Left renal cortex interstitium (tissue), 4 donors: Measurements from ENCODE around the gene EPHB6. TPM values are rescaled to one million over a fixed set of nuclear protein-coding genes. Genes with fewer than 3 reads are reported as not detected.
A peak's percentile ranks its signal among the peaks of the same experiment; 100 is the strongest.

Experiments used
- DNase-seq, 4 donors: peaks; one replicate each; pipeline ENCODE4 v3.0.0-alpha.2; 2013; ENCODE audit warnings: low read depth in 4 of 4, low spot score in 2 of 4, missing footprints in 1 of 4
- polyA plus RNA-seq, 4 donors: library from polyadenylated mRNA; unstranded; fragments of 120-200 nt; gene quantifications; one replicate each; pipeline ENCODE4 v1.2.1, GENCODE V29; 2013; ENCODE audit not compliant: insufficient read length in 4 of 4

EPHB6 gene
- polyA plus RNA-seq, 4 donors = 21.0 to 28.6 (median 25.1) TPM

DNA sequence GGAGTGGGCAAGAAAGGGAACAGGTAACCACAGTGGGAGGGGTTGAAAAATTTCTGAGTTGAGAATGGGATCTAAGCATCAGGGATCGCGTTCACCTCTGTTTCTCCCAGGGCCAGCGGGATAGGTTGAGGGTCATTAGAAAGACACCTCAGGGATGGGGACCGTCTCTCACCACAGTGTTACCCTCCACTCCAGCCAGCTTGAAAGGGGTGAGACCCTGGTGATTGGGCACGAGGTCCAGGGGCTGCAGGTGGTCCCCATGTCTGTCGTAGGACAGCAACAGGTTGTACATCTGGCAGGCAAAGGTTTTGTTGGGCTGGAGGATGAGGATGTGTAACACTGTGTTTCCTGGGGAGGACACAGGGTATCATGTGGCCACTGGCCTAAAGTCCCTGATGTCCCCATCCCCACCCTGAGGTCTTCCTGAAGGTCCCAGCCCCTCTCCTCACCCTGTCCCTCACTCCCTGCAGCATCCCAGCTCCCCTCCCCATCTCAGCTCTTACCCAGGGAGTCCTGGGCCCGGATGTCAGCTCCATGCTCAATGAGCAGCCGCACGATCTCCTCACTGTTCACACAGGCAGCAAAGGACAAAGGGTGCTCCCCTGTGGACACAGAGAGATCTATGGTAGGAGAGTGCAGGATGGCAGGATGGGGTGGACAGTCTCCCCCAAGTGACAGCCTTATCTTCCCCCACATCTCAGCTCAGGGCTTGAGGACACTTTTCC lies 21.5 kb downstream of the EPHB6 start:
- DNase-seq = no peak

DNA sequence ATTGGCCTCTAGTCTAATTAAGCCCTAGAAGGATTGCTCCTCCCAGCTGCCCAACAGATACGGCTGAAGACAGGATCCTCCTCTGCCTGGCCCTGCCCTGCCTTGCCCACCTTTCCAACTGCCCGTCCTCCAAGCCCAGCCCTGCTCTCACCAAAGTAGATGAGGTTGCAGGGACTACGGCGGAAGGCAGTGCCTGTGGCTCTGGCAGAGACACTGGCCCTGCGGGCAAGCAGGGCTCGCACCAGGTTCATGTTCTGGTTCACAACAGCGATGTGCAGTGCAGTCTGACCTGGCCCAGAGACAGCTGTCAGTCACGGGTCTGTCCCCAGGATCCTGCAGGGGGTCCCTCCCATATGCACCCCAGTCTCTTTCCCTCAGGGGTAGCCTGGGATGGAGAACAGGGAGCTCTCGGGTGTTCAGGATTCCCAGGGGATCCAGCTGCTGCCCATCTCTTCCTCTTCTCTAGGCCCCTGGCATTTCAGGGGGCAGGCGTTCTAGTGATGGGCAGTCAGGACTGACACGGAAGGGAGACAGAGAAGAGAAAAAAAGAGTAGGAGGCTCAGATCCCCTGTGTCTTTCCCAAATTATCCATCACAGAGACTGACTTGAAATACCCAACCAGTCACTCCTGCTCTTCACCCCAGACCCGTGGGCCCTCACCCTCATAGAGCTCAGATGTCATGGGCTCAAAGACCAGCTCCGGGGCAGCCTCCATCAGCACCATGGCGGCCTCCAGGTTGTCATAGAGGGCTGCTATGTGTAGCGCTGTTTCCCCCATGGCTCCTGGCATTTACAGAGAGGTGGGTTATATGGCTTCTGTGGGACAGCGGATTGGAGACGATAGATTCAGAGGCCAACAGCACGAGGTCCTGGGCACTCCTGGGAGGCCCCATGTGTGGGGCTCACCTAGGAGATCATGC lies 22.4 kb downstream of the EPHB6 start:
- DNase-seq = no peak

DNA sequence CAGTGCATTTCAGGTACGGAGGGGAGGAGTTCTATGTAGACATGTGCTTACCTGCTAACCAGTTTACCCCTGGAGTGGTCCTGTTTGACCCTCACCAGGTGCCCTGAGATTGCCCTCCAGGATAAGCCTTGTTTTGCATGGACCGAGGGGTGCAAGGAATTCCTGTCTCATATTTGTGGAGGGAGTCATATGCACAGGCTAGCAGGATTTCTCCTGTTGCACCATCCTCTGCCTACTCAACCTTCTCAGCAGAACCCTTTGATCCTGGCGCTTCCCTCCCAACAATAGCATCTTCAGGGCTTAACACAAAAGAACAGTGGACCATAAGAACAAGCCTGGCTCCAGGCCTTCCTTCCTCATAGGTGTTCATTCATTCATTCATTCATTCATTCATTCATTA lies 23.4 kb downstream of the EPHB6 start:
- no peak for DNase-seq

DNA sequence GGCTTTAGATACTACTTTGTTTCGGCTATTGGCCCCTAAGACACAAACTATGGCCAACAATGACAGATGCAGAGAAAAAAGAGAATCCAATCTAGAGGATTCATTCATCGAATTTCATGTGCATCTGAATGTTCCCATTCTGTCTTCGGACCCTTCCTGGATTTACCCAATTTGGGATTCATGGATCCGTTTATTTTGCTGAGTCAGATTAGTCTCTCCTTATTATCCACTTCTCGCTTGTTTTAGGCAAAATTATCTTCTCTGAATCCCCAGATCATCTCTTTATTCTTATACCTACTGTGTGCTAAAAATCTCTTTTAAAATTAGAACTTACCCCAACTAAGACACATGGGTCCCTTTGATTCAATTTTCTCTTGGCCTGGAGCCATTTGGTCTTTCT lies 24.2 kb downstream of the EPHB6 start:
- no peak for DNase-seq

DNA sequence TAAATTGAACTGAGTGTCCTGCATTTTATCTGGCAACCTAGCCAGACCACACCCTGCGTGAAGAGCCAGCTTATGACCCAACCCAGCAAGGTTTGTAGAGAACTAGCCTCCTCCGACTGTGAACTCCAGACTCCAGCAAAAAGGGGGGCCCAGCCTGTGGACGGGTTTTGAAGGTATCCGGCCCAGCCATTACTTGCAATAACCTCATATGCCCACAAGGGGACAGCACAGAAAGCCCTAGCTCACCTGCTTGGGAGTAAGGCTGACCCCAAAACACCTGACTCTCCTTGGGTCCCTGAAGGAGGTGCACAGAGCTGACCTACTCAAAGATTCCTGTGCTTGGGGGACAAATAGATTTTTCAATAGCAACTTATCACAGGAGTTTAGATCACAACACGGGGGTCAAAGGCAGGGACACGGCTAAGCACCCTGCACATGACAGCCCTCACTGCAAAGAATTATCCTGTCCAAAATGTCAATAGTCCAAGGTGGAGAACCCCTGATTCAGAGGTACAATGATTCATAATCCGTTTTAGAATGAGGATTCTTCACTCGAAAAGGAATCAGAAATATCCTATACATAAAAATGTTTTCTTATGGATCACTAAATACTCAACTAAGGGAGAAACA lies 26.1 kb downstream of the EPHB6 start:
- DNase-seq = no peak

DNA sequence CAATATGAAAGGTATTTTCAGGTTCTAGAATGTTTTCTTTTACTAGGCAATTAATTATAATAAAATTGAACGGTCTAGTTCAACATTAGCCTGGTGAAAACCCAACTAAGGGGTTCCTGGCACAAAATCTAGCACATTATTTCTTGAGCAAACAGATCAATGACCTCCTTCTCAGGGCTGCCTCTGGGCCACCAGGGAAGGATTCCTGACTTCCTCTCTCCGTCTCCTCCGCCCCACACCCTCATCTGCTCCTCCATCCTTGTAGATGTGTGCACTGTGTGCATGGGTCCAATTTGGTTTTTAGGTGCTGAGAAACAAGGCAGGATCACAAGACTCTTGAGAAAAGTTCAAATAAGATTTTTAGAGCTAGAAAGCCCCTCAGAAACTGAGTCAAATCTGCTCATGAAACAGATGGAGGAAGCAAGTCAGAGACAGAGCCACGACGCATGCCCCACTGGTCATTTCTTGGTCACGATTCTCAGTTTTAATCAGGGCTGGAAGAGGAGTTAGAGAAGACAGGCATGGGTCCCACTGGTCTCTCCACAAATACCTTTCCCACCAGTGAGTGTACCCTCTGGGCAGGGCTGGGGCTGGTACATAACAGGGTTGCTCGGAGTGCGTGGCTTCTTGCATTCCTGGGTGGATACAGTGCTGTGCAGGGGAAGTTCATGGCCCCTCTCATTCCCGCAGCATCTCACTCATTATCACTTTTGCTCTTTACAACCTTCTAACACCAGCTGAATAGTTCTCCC lies 26.9 kb downstream of the EPHB6 start:
- DNase-seq = no peak

DNA sequence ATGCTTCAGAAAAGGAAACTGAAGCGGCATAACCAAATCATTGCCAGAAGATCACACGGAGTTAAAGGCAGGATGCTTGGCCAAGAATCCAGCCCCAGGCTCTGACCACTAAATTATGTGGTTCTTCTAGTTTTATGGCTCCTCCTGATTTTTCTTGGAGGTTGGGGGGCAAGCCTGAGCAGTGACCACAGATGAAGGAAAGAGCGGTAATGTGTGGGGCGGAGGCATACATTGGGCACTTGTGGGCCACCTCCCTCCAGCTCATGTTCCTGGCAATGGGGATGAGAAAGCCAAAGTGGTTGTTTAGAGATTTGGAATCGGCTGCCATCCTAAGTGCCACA lies 27.4 kb downstream of the EPHB6 start:
- no peak for DNase-seq

DNA sequence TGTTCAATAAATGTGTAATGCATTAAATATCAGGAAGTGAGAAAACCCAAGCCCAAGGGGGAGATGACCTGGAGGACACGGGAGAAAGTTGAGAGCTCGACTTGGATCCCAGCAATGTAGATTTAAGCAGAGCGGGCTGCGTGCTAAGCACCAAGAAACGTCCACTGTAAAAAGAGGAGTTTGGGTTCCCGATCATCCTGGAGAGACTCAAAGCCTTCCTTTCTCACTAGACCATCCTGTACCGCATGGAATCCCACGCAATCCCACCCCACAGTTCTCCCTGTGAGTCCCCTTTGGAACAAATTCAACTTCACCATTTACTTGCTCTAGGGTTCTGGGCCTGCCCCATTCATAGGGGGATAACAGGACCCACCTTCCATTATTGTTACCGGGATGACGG lies 28.3 kb downstream of the EPHB6 start:
- DNase-seq = no peak

DNA sequence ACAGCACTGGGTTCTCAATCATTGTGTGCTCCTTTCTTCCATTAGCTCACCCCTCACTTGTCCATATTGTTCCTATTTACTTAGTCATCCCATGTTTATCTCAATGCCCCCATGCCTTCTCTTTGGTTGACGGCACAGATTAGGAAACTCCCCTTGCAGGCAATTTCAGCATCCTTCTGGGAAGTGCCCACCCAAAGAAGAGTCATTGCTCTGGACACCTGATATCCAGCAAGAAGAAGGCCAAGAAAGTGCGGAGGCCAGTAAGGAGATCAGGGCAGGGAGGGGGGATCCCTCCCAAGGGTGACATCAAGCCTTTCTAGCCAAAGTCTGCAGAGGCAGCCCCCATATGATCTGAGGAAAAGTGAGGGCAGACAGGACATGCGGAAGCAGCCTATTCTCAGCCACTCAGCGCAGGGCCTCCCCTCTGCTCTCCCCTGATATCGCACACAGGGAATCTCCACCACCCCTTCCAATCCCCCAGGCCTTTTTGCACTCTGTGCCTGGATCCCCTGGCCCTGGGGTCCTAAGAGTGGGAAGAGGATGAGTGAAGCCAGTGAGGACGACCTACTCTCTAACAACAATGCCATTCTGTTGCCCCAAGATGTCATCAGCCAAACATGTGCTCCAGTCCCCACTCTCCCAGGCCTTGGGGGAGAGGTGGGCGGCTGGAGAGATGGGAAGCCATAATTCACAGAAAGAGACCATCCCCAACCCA lies 28.9 kb downstream of the EPHB6 start:
- DNase-seq = no peak

DNA sequence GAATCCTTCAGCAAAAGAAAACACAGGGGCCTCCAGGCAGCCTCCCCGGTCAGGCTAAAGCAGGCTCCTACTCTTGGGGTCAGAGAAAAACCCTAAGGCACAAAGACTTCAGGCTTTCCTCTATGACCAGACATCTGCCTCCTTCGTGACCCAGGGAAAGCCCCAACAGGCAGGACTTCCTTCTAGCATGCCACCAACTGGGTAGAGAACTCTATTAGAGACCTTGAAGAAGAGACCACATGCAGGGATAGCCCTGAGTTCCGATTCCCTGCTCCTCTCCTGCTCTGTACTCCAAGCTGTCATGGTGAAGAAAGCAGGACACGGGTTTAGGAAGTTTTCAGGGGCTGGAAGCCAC lies 29.4 kb downstream of the EPHB6 start:
- DNase-seq = no peak

DNA sequence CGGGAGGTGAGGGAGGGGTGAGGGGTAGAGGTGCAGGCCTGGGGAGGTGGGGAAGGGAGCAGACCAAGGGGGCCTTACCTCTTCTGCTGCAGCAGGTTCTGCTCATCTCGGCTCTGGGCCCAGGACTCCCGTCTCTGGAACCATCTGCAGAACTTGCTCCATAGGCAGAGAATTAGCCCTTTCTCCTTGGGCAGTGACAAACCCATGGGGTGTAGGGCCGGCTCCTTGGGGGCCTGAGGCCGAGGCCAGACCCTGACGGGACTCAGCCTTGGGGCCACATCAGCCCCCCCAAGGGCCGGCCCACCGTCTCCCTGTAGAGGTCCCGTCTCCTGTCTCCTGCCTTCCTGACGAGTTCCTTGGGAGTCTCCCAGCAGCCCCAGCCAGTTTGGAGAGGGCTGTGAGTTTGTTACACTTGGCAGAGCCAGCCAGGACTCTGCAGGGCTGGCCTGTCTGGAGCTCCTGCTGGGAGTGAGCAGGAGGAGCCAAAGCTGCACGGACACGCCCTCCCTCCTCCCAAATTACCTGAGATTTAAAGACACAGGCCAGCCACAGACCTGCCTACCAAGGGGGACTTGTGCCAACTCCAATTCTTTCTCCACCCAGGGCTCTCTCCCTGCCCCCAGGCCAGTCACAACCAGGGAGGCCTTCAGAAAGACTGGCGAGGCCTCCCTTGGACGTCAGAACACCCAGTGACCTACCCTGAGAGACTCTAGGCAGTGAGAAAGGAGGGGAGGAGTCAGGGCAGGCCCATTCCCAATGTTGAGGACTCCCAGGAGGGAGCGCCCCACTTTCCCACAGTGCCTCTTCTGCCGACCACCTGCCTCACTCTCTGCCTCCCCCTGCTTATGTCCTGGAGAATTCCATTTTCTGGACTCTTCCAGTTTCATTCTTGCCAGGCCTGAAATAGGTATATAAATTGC lies 30.7 kb downstream of the EPHB6 start, which contains the start of gene TRPV6:
TSS of gene TRPV6 (minus strand) at position 435 of the 920 bp plus-strand sequence.
- DNase-seq = peak in 1 of 4 donors; percentile 36

DNA sequence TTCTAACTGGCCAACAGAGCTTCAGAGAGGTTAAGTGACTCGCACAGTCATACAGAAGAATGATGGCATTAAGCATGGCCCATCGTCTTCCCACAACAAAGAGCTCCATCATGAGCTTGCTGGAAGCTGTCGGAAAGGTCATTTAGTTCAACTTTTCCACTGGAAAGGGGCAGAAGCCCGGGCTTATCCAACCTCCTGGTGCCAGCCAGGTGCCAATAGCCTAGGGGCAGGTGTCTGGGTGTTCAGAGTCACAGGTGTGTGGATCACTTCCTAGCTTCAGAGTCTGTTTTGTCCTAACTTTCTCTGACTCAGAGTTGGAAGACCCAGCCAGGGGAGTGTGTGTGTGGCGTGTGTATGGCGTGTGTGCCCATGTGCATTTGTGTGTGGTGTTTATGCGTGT lies 32.0 kb downstream of the EPHB6 start:
- DNase-seq = no peak

DNA sequence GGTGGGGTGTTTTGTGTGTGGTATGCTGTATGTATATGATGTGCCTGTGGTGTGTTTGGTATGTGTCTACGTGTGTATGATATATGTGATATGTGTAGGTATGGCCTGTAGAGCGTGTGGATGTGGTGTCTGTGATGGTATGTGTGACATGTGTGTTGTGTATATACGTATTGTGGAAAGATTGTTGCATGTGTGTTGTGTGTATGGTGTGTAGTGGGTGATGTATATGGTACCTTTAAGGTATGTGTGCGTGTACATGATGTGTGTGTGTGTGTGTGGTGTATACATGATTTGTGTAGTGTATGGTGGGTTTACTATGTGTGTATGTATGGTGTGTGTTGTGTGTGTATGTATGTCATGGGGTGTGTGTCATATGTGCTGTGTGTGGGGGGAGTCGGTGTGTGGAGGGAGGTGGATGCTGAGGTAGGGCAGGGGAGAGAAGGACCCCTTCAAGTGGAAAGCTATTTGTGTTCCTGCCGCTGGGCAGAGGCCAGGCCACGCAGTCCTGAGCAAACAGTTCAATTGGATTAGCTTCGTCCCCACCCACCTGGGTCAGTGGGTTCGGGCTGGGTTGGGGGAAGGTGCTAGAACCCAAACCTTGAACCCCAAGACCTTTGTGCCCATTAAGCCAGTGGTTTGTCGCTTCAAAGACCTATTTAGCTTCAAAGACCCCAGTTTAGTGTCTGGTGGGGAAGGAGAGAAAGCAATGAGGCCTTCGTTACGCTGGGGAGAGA lies 32.6 kb downstream of the EPHB6 start:
- DNase-seq = no peak

DNA sequence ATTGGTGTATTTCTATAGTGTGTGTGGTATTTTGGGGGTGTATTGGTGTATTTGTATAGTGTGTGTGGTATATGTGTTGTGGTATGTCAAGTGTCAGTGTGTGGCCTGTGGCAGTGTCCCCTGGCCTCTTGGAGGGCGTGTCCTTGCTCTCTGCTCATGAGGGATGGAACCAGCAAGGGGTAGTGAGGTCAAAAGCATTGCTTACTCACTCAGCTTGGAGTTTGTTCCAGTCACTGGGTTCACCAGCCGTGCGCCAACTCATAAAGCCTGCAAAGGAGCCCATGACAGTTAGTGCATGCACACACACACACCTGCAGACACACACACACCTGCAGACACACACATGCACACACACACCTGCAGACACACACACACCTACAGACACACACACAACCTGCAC lies 34.9 kb downstream of the EPHB6 start:
- DNase-seq = no peak

DNA sequence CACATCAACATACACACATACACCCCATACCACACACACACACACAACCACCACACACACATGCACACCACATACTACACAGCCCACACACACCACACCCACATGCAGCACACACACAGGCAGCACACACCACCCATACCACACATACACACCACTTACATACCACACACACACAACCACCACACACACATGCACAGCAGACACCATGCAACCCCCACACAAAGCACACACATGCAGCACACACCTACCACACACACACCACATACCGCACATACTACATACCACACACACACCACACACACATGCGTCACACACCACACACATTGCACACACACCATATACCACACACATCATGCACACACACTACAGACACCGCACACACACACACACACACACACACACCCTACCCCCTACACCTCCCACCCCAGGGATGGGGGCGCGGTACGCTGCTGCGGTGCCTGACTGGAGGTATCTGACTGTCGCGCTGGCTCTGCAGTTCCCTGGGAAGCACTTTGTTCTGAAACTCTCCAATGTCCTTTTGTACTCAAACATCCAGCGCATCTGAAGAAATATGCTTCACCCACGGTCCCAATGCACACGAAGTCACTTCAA lies 36.1 kb downstream of the EPHB6 start:
- no peak for DNase-seq

DNA sequence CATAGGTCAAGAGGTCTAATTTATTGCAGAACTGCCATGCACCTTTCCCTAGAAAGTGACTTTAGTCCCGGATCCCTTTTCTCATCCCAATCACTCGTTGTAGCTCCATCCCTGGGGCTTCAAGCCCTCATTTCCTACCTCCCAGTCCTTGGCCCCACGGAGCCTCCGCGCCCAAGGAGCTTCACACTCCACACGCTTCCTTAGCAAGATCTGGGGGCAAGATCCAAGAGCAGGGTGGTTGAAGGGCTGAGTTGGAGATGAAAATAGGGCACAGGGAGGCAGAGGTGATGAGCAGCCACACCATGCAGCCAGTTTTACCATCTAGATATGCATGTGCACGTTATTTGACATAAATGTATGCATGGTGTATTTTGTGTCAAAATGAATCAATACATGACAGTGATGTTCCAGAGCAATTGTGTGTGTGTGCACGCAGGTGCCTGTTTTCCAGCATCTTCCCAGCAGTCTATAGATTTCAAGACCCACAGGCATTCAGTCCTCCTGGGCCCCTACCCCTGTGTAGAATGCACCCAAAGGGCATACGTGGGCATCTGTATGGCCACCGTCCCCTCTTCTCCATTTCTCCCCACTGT lies 36.7 kb downstream of the EPHB6 start:
- DNase-seq = no peak

DNA sequence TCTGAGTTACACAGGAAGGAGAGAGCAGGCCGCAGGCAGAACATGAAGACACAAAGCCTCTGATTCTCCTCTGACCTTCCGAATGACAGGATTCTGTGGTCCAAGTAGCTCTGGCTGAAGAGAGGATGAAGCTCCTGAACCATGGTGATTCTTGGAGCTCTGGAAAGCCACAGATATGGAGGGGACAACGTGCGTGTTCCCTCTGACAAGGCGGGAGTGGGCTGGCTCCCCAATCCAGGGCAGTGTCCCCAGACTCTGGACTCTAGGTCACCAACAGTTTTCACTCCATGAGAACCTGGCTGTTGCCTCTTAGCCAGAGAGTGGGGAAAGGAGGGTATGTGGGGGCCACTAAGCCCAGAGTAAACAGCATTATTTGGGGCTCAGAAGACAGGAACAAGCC lies 38.1 kb downstream of the EPHB6 start:
- DNase-seq = no peak
